PC-3 (cell line): ENCODE data around the gene FRK. TPM values are rescaled to one million over a fixed set of nuclear protein-coding genes. Genes with fewer than 3 reads are reported as not detected.

Experiments
- ATAC-seq: fragments of 200-7000 bp; cut with Tn5 transposase; 2 replicates; pipeline ENCODE4 v1.9.1; 2020; ENCODE audit warnings: mild to moderate bottlenecking, moderate library complexity
- BruUV-seq: library from RNA; stranded (reverse); fragments of 400-500 nt; replicated peaks from 2 replicates; lab custom pipeline; 2021; lab: Mats Ljungman, UMichigan
- CTCF ChIA-PET: fragments of 300-600 bp; sonication (Branson Sonifier 250); formaldehyde crosslinking; loops from one replicate; lab custom pipeline; 2022; ENCODE audit warnings: antibody characterized with exemption; lab: Charles Lee
- POLR2A ChIA-PET: fragments of 300-600 bp; sonication (Branson Sonifier 250); formaldehyde crosslinking; loops from one replicate; lab custom pipeline; 2022; ENCODE audit warnings: antibody characterized with exemption; ENCODE audit not compliant: unreplicated experiment; lab: Charles Lee
- DNase-seq: peaks from one replicate; pipeline ENCODE4 v3.0.0-alpha.2; 2015
- H2AFZ ChIP-seq: fragments of 300-600 bp; sonication (generic); 2 replicates; pipeline ENCODE4 v1.6.0; 2016; ENCODE audit warnings: antibody characterized with exemption, low read length
- H3F3A ChIP-seq: fragments of 300-600 bp; sonication (generic); one replicate; pipeline ENCODE4 v1.6.0; 2017; ENCODE audit warnings: antibody characterized with exemption, low read length, control low read depth, mild to moderate bottlenecking; ENCODE audit not compliant: unreplicated experiment
- H3K27ac ChIP-seq: fragments of 300-600 bp; sonication (generic); 2 replicates; pipeline ENCODE4 v1.5.1; 2016; ENCODE audit warnings: mild to moderate bottlenecking, low read length
- H3K27me3 ChIP-seq: fragments of 300-600 bp; sonication (generic); 2 replicates; pipeline ENCODE4 v1.6.1; 2016; ENCODE audit warnings: low read length, mixed read lengths
- H3K36me3 ChIP-seq: fragments of 300-600 bp; sonication (generic); 2 replicates; pipeline ENCODE4 v1.6.1; 2016; ENCODE audit warnings: low read depth, mixed run types, low read length, mixed read lengths
- H3K4me1 ChIP-seq: fragments of 300-600 bp; sonication (generic); 2 replicates; pipeline ENCODE4 v1.5.1; 2016; ENCODE audit warnings: low read length; ENCODE audit not compliant: insufficient read depth
- H3K4me2 ChIP-seq: fragments of 300-600 bp; sonication (generic); 2 replicates; pipeline ENCODE4 v1.6.0; 2016; ENCODE audit warnings: low read length
- H3K4me3 ChIP-seq: fragments of 300-600 bp; sonication (generic); 2 replicates; pipeline ENCODE4 v1.5.1; 2016; ENCODE audit warnings: mild to moderate bottlenecking, low read length, mixed read lengths
- H3K79me2 ChIP-seq: fragments of 300-600 bp; sonication (generic); 2 replicates; pipeline ENCODE4 v1.6.1; 2017; ENCODE audit warnings: low read length, mixed read lengths
- H3K9ac ChIP-seq: fragments of 300-600 bp; sonication (generic); 2 replicates; pipeline ENCODE4 v1.6.0; 2016; ENCODE audit warnings: mild to moderate bottlenecking, low read length
- H3K9me2 ChIP-seq: fragments of 300-600 bp; sonication (generic); replicated peaks from 2 replicates; pipeline ENCODE4 v1.6.1; 2016; ENCODE audit warnings: mixed run types, low read length, mixed read lengths
- H3K9me3 ChIP-seq: fragments of 300-600 bp; sonication (generic); 2 replicates; pipeline ENCODE4 v1.6.1; 2016; ENCODE audit warnings: low read length, mixed read lengths
- H4K20me1 ChIP-seq: fragments of 300-600 bp; sonication (generic); 2 replicates; pipeline ENCODE4 v1.6.1; 2016; ENCODE audit warnings: low read length, mixed read lengths
- EZH2 ChIP-seq: fragments of 300-600 bp; sonication (generic); IDR thresholded peaks from one replicate; pipeline ENCODE4 v1.6.1; 2017; ENCODE audit warnings: antibody characterized with exemption, mild to moderate bottlenecking, low read length; ENCODE audit not compliant: unreplicated experiment
- EZH2phosphoT487 ChIP-seq: fragments of 300-600 bp; sonication (generic); IDR thresholded peaks from 2 replicates; pipeline ENCODE4 v1.6.1; 2018; ENCODE audit warnings: mild to moderate bottlenecking, antibody characterized with exemption, low read length, borderline replicate concordance
- intact Hi-C: fragments of 100-400 bp; cut with micrococcal nuclease; formaldehyde crosslinking; loops from 2 replicates; pipeline ENCODE4 v1.9.0; 2023
- total RNA-seq: library from RNA; depleted of rRNA; stranded (reverse); fragments of >200 nt; gene quantifications from 2 replicates; pipeline ENCODE4 v1.2.3, GENCODE V29; 2014
- TF ChIP-seq, protein P1 (sequence below): fragments of 300-600 bp; sonication (generic); conservative IDR thresholded peaks from 2 replicates; pipeline ENCODE4 v1.5.1; 2017; ENCODE audit warnings: antibody characterized with exemption, low read depth, mild to moderate bottlenecking, low read length

The FRK gene
- total RNA-seq, 1 experiment from 2014 or later, result 0.66 TPM

DNA sequence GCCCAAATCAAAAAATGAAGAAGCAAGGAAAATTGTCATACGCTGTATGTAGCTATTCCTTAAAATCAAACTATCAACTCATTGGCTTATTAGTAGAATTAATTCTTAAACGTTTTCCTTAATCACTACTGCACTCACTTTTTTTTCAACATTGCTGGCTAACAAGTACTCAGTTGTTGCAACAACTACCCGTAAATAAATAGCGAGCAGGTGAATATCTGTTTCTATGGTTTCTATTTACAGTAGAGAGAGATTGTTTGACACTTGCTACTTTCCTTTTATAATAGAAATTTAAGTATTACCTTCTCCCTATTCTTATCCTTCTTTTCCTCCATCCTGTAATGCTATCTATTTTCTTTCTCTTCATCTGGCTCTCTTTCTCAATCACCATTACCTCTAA, 25.1 kb downstream of the FRK start:
- ATAC-seq, result no peak

DNA sequence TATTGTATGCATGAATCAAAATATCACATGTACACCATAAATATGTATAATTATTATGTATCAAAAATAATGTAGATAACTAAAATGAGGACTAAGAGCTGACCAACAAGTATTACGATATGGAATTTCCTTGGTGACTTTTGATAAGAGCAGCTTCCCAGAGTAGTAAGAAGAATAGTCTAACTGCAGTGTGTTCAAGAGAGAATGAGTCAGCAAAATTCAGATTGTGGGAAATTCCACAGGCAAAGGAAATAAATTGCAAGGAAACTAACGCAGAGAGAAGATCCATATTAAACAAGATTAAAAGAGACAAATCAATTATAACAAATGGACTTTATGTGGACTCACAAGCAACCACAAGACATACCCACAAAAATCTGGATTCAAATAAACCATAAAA, 26.4 kb downstream of the FRK start:
- Histone ChIP-seq H3K9ac (no peak overlapping the region), H3K27ac (no peak overlapping the region), H3K9me3 (no peaks in the 10 kb centered on the region), H3K4me1 (peaks cover 26% of the 10 kb centered on the region), H3K4me2 (no peak overlapping the region), H3F3A (no peaks in the 10 kb centered on the region), H3K4me3 (no peak overlapping the region), H4K20me1 (no peaks in the 10 kb centered on the region), H2AFZ (no peak overlapping the region), H3K36me3 (no peaks in the 10 kb centered on the region), H3K79me2 (no peaks in the 10 kb centered on the region), H3K9me2 (no peaks in the 10 kb centered on the region), H3K27me3 (no peaks in the 10 kb centered on the region)
- TF ChIP-seq EZH2, result no peak
- TF ChIP-seq, protein P1, sequence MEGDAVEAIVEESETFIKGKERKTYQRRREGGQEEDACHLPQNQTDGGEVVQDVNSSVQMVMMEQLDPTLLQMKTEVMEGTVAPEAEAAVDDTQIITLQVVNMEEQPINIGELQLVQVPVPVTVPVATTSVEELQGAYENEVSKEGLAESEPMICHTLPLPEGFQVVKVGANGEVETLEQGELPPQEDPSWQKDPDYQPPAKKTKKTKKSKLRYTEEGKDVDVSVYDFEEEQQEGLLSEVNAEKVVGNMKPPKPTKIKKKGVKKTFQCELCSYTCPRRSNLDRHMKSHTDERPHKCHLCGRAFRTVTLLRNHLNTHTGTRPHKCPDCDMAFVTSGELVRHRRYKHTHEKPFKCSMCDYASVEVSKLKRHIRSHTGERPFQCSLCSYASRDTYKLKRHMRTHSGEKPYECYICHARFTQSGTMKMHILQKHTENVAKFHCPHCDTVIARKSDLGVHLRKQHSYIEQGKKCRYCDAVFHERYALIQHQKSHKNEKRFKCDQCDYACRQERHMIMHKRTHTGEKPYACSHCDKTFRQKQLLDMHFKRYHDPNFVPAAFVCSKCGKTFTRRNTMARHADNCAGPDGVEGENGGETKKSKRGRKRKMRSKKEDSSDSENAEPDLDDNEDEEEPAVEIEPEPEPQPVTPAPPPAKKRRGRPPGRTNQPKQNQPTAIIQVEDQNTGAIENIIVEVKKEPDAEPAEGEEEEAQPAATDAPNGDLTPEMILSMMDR, result no peak
- TF ChIP-seq EZH2phosphoT487, result no peak
- peak; percentile 30 for DNase-seq
- intact Hi-C loops, result no loop called here
- ChIA-PET POLR2A (no interaction called here), CTCF (no interaction called here)
- no peak for ATAC-seq
- BruUV-seq, result no TSS peak

More for the DNA sequence above, 25.1 kb downstream of the FRK start:
- H3K27ac ChIP-seq, result no peak overlapping the region
- no peaks in the 10 kb centered on the region for H3F3A ChIP-seq
- H3K36me3 ChIP-seq, result no peaks in the 10 kb centered on the region
- H3K4me3 ChIP-seq, result no peak overlapping the region
- no TSS peak for BruUV-seq
- no peak overlapping the region for H3K9ac ChIP-seq
- no peaks in the 10 kb centered on the region for H4K20me1 ChIP-seq
- no peak overlapping the region for H3K4me2 ChIP-seq
- POLR2A ChIA-PET, result no interaction called here
- CTCF ChIA-PET, result no interaction called here
- intact Hi-C loops, result no loop called here
- no peaks in the 10 kb centered on the region for H3K27me3 ChIP-seq
- no peaks in the 10 kb centered on the region for H3K79me2 ChIP-seq
- H3K9me2 ChIP-seq, result no peaks in the 10 kb centered on the region
- H3K4me1 ChIP-seq, result peaks cover 23% of the 10 kb centered on the region
- H2AFZ ChIP-seq, result no peak overlapping the region
- TF ChIP-seq EZH2, result no peak
- TF ChIP-seq, protein P1, result no peak
- TF ChIP-seq EZH2phosphoT487, result no peak
- H3K9me3 ChIP-seq, result no peaks in the 10 kb centered on the region
- DNase-seq, result no peak

DNA sequence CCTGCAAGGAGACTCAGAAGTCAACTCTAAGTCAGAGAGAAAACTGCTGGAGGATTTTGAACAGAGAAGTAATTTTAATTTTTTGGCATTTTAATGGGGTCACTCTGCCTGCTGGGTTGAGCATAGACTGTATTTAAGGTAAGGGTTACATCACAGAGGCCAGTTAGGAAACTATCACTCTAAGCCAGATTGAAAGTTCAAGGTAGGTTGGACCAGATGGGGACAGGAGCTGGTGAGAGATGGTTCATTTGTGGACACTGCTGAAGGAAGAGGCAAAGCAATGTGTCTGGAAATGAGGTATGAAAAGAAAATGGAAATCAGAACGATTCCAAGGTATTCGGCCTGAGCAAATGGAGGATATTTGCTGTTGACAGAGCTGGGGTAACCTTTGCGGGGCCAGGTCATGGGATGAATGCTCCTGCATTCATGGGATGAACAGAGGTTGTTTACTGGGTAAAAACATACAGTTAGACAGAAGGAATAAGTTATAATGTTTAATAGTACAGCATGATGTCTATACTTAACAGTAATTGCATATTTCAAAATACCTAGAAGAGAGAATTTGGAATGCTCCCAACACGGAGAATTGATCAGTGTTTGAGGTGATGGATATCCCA, 26.9 kb downstream of the FRK start:
- H3K4me2 ChIP-seq, result no peak overlapping the region
- H3K9me3 ChIP-seq, result no peaks in the 10 kb centered on the region
- no peaks in the 10 kb centered on the region for H3F3A ChIP-seq
- POLR2A ChIA-PET, result no interaction called here
- H3K9ac ChIP-seq, result no peak overlapping the region
- H3K27ac ChIP-seq, result no peak overlapping the region
- peaks cover 26% of the 10 kb centered on the region for H3K4me1 ChIP-seq
- no peak overlapping the region for H3K4me3 ChIP-seq
- H3K9me2 ChIP-seq, result no peaks in the 10 kb centered on the region
- no TSS peak for BruUV-seq
- no peak for ATAC-seq
- intact Hi-C loops, result no loop called here
- H2AFZ ChIP-seq, result no peak overlapping the region
- CTCF ChIA-PET, result no interaction called here
- no peaks in the 10 kb centered on the region for H3K79me2 ChIP-seq
- no peak for DNase-seq
- no peaks in the 10 kb centered on the region for H3K36me3 ChIP-seq
- H4K20me1 ChIP-seq, result no peaks in the 10 kb centered on the region
- H3K27me3 ChIP-seq, result no peaks in the 10 kb centered on the region
- TF ChIP-seq EZH2phosphoT487, result no peak
